HG03558 (cell line): Measurements from ENCODE around the gene UGT1A9.

Experiments used
- ATAC-seq: cut with Tn5 transposase; IDR thresholded peaks from one replicate; pipeline ENCODE4 v1.9.1; 2021; ENCODE audit warnings: moderate number of reproducible peaks; ENCODE audit not compliant: unreplicated experiment; ENCODE audit errors: extremely low read depth

UGT1A9 gene

GRCh38 chr2:233791883-233792329 is 120.2 kb downstream of the UGT1A9 start:
- no peak for ATAC-seq

GRCh38 chr2:233792720-233793119 is 121.0 kb downstream of the UGT1A9 start:
- no peak for ATAC-seq

GRCh38 chr2:233793465-233794127 is 121.9 kb downstream of the UGT1A9 start:
- no peak for ATAC-seq

GRCh38 chr2:233794128-233794658 is 122.5 kb downstream of the UGT1A9 start:
- no peak for ATAC-seq

- no peak for ATAC-seq
Observed at GRCh38 chr2:233795735-233796171, 124.1 kb downstream of the UGT1A9 start.

- no peak for ATAC-seq
Observed at GRCh38 chr2:233796254-233796653, 124.6 kb downstream of the UGT1A9 start.

GRCh38 chr2:233798335-233799086 is 126.8 kb downstream of the UGT1A9 start:
- no peak for ATAC-seq

- no peak for ATAC-seq
Observed at GRCh38 chr2:233799087-233799665, 127.5 kb downstream of the UGT1A9 start.

- no peak for ATAC-seq
Observed at GRCh38 chr2:233799716-233800115, 128.0 kb downstream of the UGT1A9 start.

GRCh38 chr2:233800208-233800607 is 128.5 kb downstream of the UGT1A9 start:
- no peak for ATAC-seq

GRCh38 chr2:233801357-233802131 is 129.8 kb downstream of the UGT1A9 start:
- ATAC-seq, result no peak

GRCh38 chr2:233802132-233802815 is 130.6 kb downstream of the UGT1A9 start:
- ATAC-seq, result no peak

GRCh38 chr2:233803292-233803911 is 131.7 kb downstream of the UGT1A9 start:
- ATAC-seq, result no peak

GRCh38 chr2:233803994-233804393 is 132.3 kb downstream of the UGT1A9 start:
- no peak for ATAC-seq

- no peak for ATAC-seq
Observed at GRCh38 chr2:233807215-233807865, 135.6 kb downstream of the UGT1A9 start.

GRCh38 chr2:233807966-233808935 is 136.6 kb downstream of the UGT1A9 start:
- ATAC-seq, result no peak

- no peak for ATAC-seq
Observed at GRCh38 chr2:233810385-233810784, 138.7 kb downstream of the UGT1A9 start.

GRCh38 chr2:233811087-233811486 is 139.4 kb downstream of the UGT1A9 start:
- no peak for ATAC-seq
